Epithelial cell of esophagus (primary cell): Measurements from ENCODE around the gene TRIM27.

Experiments
- DNase-seq: peaks from one replicate; pipeline ENCODE4 v3.0.0; 2010; ENCODE audit warnings: low read depth
- H3K4me3 ChIP-seq: 2 replicates; pipeline ENCODE4 v1.5.1; 2011; ENCODE audit warnings: mild to moderate bottlenecking, low read length, control low read depth
- CTCF ChIP-seq: IDR thresholded peaks from 2 replicates; pipeline ENCODE4 v1.5.1; 2011; ENCODE audit warnings: low read depth, mild to moderate bottlenecking, low read length, control low read depth, inconsistent platforms; ENCODE audit not compliant: insufficient read depth; ENCODE audit errors: missing control alignments

Gene TRIM27

GRCh38 chr6:28903686-28904085 lies 20.1 kb downstream of the TRIM27 start:
- TF ChIP-seq CTCF: no peak
- no peak overlapping the region for H3K4me3 ChIP-seq
- DNase-seq: no peak

GRCh38 chr6:28901831-28902230 lies 22.0 kb downstream of the TRIM27 start:
- TF ChIP-seq CTCF: no peak
- H3K4me3 ChIP-seq: no peak overlapping the region
- no peak for DNase-seq

- TF ChIP-seq CTCF: no peak
- no peak for DNase-seq
- no peak overlapping the region for H3K4me3 ChIP-seq
Measured at GRCh38 chr6:28900577-28901256, 23.1 kb downstream of the TRIM27 start.

GRCh38 chr6:28898710-28898965 lies 25.1 kb downstream of the TRIM27 start:
- H3K4me3 ChIP-seq: no peak overlapping the region
- TF ChIP-seq CTCF: no peak
- no peak for DNase-seq

- DNase-seq: no peak
- peak overlapping the region; percentile 77 for H3K4me3 ChIP-seq
- TF ChIP-seq CTCF: no peak
Measured at GRCh38 chr6:28897369-28897745, 26.4 kb downstream of the TRIM27 start.

GRCh38 chr6:28896505-28897368 lies 27.0 kb downstream of the TRIM27 start:
- DNase-seq: peak; percentile 65

More at GRCh38 chr6:28896505-28897368, 27.0 kb downstream of the TRIM27 start:
- H3K4me3 ChIP-seq: peak overlapping the region; percentile 77
- peak; percentile 39 for TF ChIP-seq CTCF
